ENCODE measurements around the gene LTBP1. TPM values are rescaled to one million over a fixed set of nuclear protein-coding genes. Genes with fewer than 3 reads are reported as not detected.

LTBP1 gene
- total and polyA plus RNA-seq, 2 of the 13 experiments (the other 11 are each of a cell fraction or from before 2014, with no cell fraction given), result 0.12 to 0.22 TPM

DNA sequence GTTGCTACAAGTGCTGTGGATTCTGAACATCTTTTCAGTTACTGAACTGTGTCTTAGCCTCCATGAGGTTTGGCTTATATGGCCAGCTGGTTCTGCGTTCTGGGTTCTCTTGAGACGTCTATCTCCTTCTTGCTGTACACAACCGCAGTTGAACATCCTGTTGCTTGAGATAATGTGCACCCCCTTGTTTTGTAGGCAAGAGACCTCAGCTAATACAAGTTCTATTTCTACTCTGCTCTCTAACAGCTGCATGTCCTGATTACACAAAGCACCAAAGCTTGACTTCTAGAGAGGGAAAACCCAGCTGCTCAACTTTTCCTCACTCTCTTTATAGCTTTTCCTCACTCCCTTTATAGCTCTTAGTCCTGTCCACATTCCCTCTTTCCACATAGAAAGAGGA is 176.0 kb downstream of the LTBP1 start (continued):
- TF ChIP-seq, protein P1, sequence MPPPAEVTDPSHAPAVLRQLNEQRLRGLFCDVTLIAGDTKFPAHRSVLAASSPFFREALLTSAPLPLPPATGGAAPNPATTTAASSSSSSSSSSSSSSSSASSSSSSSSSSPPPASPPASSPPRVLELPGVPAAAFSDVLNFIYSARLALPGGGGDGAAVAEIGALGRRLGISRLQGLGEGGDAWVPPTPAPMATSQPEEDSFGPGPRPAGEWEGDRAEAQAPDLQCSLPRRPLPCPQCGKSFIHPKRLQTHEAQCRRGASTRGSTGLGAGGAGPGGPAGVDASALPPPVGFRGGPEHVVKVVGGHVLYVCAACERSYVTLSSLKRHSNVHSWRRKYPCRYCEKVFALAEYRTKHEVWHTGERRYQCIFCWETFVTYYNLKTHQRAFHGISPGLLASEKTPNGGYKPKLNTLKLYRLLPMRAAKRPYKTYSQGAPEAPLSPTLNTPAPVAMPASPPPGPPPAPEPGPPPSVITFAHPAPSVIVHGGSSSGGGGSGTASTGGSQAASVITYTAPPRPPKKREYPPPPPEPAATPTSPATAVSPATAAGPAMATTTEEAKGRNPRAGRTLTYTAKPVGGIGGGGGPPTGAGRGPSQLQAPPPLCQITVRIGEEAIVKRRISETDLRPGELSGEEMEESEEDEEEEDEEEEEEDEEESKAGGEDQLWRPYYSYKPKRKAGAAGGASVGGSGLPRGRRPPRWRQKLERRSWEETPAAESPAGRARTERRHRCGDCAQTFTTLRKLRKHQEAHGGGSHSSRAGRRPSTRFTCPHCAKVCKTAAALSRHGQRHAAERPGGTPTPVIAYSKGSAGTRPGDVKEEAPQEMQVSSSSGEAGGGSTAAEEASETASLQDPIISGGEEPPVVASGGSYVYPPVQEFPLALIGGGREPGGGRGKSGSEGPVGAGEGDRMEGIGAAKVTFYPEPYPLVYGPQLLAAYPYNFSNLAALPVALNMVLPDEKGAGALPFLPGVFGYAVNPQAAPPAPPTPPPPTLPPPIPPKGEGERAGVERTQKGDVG (CRISPR knock-in tag; IDR thresholded peaks at IDR 0.05; ENCODE audit: borderline replicate concordance), result no peak
- no peak for TF ChIP-seq KMT2B (CRISPR knock-in tag; IDR thresholded peaks at IDR 0.05)
- TF ChIP-seq, protein P2, sequence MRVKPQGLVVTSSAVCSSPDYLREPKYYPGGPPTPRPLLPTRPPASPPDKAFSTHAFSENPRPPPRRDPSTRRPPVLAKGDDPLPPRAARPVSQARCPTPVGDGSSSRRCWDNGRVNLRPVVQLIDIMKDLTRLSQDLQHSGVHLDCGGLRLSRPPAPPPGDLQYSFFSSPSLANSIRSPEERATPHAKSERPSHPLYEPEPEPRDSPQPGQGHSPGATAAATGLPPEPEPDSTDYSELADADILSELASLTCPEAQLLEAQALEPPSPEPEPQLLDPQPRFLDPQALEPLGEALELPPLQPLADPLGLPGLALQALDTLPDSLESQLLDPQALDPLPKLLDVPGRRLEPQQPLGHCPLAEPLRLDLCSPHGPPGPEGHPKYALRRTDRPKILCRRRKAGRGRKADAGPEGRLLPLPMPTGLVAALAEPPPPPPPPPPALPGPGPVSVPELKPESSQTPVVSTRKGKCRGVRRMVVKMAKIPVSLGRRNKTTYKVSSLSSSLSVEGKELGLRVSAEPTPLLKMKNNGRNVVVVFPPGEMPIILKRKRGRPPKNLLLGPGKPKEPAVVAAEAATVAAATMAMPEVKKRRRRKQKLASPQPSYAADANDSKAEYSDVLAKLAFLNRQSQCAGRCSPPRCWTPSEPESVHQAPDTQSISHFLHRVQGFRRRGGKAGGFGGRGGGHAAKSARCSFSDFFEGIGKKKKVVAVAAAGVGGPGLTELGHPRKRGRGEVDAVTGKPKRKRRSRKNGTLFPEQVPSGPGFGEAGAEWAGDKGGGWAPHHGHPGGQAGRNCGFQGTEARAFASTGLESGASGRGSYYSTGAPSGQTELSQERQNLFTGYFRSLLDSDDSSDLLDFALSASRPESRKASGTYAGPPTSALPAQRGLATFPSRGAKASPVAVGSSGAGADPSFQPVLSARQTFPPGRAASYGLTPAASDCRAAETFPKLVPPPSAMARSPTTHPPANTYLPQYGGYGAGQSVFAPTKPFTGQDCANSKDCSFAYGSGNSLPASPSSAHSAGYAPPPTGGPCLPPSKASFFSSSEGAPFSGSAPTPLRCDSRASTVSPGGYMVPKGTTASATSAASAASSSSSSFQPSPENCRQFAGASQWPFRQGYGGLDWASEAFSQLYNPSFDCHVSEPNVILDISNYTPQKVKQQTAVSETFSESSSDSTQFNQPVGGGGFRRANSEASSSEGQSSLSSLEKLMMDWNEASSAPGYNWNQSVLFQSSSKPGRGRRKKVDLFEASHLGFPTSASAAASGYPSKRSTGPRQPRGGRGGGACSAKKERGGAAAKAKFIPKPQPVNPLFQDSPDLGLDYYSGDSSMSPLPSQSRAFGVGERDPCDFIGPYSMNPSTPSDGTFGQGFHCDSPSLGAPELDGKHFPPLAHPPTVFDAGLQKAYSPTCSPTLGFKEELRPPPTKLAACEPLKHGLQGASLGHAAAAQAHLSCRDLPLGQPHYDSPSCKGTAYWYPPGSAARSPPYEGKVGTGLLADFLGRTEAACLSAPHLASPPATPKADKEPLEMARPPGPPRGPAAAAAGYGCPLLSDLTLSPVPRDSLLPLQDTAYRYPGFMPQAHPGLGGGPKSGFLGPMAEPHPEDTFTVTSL (CRISPR knock-in tag; IDR thresholded peaks at IDR 0.05; ENCODE audit: borderline replicate concordance), result no peak
- no peak for TF ChIP-seq ZNF883 (CRISPR knock-in tag; IDR thresholded peaks at IDR 0.05; ENCODE audit: not compliant biosample characterization)
- TF ChIP-seq, protein P3, sequence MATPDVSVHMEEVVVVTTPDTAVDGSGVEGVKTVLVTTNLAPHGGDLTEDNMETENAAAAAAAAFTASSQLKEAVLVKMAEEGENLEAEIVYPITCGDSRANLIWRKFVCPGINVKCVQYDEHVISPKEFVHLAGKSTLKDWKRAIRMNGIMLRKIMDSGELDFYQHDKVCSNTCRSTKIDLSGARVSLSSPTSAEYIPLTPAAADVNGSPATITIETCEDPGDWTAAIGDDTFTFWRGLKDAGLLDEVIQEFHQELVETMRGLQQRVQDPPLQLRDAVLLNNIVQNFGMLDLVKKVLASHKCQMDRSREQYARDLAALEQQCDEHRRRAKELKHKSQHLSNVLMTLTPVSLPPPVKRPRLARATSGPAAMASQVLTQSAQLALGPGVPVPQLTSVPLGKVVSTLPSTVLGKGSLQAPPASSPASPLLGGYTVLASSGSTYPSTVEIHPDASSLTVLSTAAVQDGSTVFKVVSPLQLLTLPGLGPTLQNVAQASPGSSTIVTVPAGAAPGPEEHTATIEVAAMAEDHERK (CRISPR knock-in tag; IDR thresholded peaks at IDR 0.05; ENCODE audit: low read depth), result no peak
- TF ChIP-seq, protein P4, sequence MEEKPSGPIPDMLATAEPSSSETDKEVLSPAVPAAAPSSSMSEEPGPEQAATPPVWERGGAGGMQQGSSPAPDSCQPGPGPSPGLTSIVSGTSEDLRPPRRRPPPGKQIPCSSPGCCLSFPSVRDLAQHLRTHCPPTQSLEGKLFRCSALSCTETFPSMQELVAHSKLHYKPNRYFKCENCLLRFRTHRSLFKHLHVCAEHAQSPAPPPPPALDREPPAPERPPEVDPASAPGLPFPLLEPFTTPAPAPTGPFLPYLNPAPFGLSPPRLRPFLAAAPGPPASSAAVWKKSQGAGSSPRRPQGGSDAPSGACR (CRISPR knock-in tag; IDR thresholded peaks at IDR 0.05), result no peak
- no peak for TF ChIP-seq ATF7-NPFF (CRISPR knock-in tag; IDR thresholded peaks at IDR 0.05; ENCODE audit: low read depth)
- TF ChIP-seq, protein P5, sequence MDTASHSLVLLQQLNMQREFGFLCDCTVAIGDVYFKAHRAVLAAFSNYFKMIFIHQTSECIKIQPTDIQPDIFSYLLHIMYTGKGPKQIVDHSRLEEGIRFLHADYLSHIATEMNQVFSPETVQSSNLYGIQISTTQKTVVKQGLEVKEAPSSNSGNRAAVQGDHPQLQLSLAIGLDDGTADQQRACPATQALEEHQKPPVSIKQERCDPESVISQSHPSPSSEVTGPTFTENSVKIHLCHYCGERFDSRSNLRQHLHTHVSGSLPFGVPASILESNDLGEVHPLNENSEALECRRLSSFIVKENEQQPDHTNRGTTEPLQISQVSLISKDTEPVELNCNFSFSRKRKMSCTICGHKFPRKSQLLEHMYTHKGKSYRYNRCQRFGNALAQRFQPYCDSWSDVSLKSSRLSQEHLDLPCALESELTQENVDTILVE (CRISPR knock-in tag; IDR thresholded peaks at IDR 0.05), result no peak
- TF ChIP-seq ZNF674 (CRISPR knock-in tag; IDR thresholded peaks at IDR 0.05; ENCODE audit: low read depth), result no peak
- TF ChIP-seq, protein P6, sequence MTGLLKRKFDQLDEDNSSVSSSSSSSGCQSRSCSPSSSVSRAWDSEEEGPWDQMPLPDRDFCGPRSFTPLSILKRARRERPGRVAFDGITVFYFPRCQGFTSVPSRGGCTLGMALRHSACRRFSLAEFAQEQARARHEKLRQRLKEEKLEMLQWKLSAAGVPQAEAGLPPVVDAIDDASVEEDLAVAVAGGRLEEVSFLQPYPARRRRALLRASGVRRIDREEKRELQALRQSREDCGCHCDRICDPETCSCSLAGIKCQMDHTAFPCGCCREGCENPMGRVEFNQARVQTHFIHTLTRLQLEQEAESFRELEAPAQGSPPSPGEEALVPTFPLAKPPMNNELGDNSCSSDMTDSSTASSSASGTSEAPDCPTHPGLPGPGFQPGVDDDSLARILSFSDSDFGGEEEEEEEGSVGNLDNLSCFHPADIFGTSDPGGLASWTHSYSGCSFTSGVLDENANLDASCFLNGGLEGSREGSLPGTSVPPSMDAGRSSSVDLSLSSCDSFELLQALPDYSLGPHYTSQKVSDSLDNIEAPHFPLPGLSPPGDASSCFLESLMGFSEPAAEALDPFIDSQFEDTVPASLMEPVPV (CRISPR knock-in tag; IDR thresholded peaks at IDR 0.05), result no peak
- no peak for TF ChIP-seq ZBTB20 (CRISPR knock-in tag; IDR thresholded peaks at IDR 0.05; ENCODE audit: borderline replicate concordance, low read depth)
- no peak for TF ChIP-seq CC2D1A (CRISPR knock-in tag; IDR thresholded peaks at IDR 0.05)
- TF ChIP-seq RBAK (CRISPR knock-in tag; IDR thresholded peaks at IDR 0.05), result no peak

Data from HepG2 (cell line).